Right lobe of liver (tissue), 4 donors: Measurements from ENCODE around the gene FAM153A.
"Not testable (repeated sequence)": the region's sequence is repeated elsewhere in the genome, so short reads cannot be mapped to it uniquely, and the experiment has no call there.

ENCODE experiments used
- POLR2A ChIP-seq: fragments of 450-650 bp; IDR thresholded peaks from one replicate; pipeline ENCODE4 v1.6.1; 2017; ENCODE audit warnings: antibody characterized with exemption, mild to moderate bottlenecking
- TF ChIP-seq, protein P1 (sequence below), 4 donors: fragments of 200-600 bp in 3 of 4; fragments of 450-650 bp in 1 of 4; IDR thresholded peaks; one replicate each; pipeline versions ENCODE4 v1.5.1 to v1.8.0; 2016 to 2022; ENCODE audit warnings: antibody characterized with exemption in 4 of 4, mild to moderate bottlenecking in 2 of 4
- donor health status: DM: no; HTN: no; CAD: no.
- donor health status: DM: no; HTN: no; CAD: no.
- donor health status: DM: no; HTN: yes; CAD: no.

DNA sequence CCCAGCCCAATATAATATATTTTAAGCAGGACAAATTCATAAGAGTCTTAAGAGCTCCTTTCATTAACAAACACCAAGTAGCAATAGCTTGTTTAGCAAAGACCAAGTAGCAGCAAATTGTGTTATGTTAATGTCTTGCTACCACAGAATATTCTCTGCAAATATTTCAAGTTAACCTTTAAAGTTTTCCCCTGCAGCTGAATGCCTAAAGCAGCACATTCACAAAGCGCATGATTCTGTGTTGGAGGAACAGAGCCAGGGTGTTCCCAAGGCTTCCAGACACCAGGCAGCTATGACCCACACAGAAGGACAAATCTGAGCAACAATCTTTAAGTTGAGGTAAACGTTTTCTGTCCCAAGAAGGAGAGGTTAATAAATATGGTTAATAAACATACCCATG, 42.1 kb upstream of the FAM153A start:
- not testable (repeated sequence) for TF ChIP-seq POLR2A
- TF ChIP-seq, protein P1, sequence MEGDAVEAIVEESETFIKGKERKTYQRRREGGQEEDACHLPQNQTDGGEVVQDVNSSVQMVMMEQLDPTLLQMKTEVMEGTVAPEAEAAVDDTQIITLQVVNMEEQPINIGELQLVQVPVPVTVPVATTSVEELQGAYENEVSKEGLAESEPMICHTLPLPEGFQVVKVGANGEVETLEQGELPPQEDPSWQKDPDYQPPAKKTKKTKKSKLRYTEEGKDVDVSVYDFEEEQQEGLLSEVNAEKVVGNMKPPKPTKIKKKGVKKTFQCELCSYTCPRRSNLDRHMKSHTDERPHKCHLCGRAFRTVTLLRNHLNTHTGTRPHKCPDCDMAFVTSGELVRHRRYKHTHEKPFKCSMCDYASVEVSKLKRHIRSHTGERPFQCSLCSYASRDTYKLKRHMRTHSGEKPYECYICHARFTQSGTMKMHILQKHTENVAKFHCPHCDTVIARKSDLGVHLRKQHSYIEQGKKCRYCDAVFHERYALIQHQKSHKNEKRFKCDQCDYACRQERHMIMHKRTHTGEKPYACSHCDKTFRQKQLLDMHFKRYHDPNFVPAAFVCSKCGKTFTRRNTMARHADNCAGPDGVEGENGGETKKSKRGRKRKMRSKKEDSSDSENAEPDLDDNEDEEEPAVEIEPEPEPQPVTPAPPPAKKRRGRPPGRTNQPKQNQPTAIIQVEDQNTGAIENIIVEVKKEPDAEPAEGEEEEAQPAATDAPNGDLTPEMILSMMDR (IDR thresholded peaks at IDR 0.05): not testable (repeated sequence)
